ENCODE data around the gene BTBD17. TPM values are rescaled to one million over a fixed set of nuclear protein-coding genes. Genes with fewer than 3 reads are reported as not detected.

Gene BTBD17
- total RNA-seq, 2 donors from 2014 or later = 0.22 TPM; not detected in 1

GRCh38 chr17:74379495-74380085, 17.9 kb upstream of the BTBD17 start:
- H3K9me3 ChIP-seq = no peaks in the 10 kb centered on the region
- intact Hi-C loops (cut with DNase I) = loop anchor here (1.0 kb wide), 1 partner anchor 78 kb away; no protein-coding TSS in a partner anchor
- peak overlapping the region; percentile 51 to 68 for H3K9ac ChIP-seq (ENCODE audit: low read depth in 2 of 2, low read length in 2 of 2)
- no peaks in the 10 kb centered on the region for H3K36me3 ChIP-seq
- TF ChIP-seq, protein P1, sequence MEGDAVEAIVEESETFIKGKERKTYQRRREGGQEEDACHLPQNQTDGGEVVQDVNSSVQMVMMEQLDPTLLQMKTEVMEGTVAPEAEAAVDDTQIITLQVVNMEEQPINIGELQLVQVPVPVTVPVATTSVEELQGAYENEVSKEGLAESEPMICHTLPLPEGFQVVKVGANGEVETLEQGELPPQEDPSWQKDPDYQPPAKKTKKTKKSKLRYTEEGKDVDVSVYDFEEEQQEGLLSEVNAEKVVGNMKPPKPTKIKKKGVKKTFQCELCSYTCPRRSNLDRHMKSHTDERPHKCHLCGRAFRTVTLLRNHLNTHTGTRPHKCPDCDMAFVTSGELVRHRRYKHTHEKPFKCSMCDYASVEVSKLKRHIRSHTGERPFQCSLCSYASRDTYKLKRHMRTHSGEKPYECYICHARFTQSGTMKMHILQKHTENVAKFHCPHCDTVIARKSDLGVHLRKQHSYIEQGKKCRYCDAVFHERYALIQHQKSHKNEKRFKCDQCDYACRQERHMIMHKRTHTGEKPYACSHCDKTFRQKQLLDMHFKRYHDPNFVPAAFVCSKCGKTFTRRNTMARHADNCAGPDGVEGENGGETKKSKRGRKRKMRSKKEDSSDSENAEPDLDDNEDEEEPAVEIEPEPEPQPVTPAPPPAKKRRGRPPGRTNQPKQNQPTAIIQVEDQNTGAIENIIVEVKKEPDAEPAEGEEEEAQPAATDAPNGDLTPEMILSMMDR (IDR thresholded peaks at IDR 0.05) = peak; percentile 91
- H3K27me3 ChIP-seq = no peaks in the 10 kb centered on the region
- peak overlapping the region; percentile 88 for H3K27ac ChIP-seq
- H3K4me3 ChIP-seq = no peak overlapping the region
- peak; percentile 97 for DNase-seq
- peaks cover 23% of the 10 kb centered on the region for H3K4me1 ChIP-seq

- H3K9me3 ChIP-seq = no peaks in the 10 kb centered on the region
- intact Hi-C loops (cut with DNase I) = loop anchor here (5.0 kb wide), 1 partner anchor 227 kb away; no protein-coding TSS in a partner anchor
- no peak overlapping the region for H3K4me3 ChIP-seq
- DNase-seq = no peak
- H3K27me3 ChIP-seq = no peaks in the 10 kb centered on the region
- TF ChIP-seq, protein P1 (IDR thresholded peaks at IDR 0.05) = no peak
- H3K27ac ChIP-seq = no peak overlapping the region
- peaks cover 11% of the 10 kb centered on the region for H3K4me1 ChIP-seq
- H3K9ac ChIP-seq (ENCODE audit: low read depth in 2 of 2, low read length in 2 of 2) = no peak overlapping the region
- H3K36me3 ChIP-seq = no peaks in the 10 kb centered on the region
Measured at GRCh38 chr17:74374858-74375257, 13.2 kb upstream of the BTBD17 start.

DNA sequence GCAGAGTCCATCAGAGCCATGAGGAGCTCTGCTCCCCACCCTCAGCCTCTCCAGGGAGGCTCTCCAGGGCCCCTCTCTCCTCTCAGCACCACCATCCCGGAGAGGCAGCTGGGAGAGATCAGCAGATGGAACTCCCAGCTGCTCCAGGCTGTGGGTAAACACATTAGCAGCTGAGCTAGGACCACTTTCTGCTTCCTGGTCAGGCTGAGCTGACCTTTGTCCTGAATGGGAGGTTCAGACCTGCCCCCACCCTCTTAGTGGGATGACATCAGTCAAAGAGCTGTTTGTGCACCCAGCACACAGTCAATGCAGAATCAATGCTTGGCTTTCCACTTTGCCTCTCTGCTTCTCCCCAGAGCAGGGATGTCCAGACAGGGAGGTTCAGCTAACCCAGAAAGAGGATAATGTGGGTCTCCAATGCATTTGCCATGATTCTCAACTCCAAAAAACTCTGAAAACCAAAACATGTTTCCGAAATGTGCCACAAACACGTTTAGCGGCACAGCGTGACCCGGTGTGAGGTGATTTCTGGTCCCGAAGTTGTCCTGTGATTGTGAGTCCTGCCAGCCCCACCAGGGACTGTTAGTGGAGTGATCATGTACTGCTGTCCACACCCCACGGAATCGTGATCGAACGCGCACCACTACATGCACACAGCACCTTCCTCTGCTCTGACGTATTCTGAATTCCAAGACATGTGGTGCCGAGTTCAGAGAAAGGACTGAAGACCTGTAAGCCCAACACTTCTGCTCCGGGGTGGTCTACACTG, 12.4 kb upstream of the BTBD17 start:
- peaks cover 4% of the 10 kb centered on the region for H3K4me1 ChIP-seq
- intact Hi-C loops (cut with DNase I) = loop anchor here (5.0 kb wide), 1 partner anchor 228 kb away; no protein-coding TSS in a partner anchor
- H3K9me3 ChIP-seq = no peaks in the 10 kb centered on the region
- DNase-seq = peak; percentile 77
- peak overlapping the region in 1 of 2 donors; percentile 26 for H3K9ac ChIP-seq (ENCODE audit: low read depth in 2 of 2, low read length in 2 of 2)
- peak overlapping the region; percentile 35 for H3K27ac ChIP-seq
- TF ChIP-seq, protein P1 (IDR thresholded peaks at IDR 0.05) = no peak
- no peak overlapping the region for H3K4me3 ChIP-seq
- H3K27me3 ChIP-seq = no peaks in the 10 kb centered on the region
- no peaks in the 10 kb centered on the region for H3K36me3 ChIP-seq

GRCh38 chr17:74372426-74372825, 10.8 kb upstream of the BTBD17 start:
- TF ChIP-seq, protein P1 (IDR thresholded peaks at IDR 0.05) = no peak
- H3K9ac ChIP-seq (ENCODE audit: low read depth in 2 of 2, low read length in 2 of 2) = no peak overlapping the region
- no peaks in the 10 kb centered on the region for H3K27me3 ChIP-seq
- no peaks in the 10 kb centered on the region for H3K36me3 ChIP-seq
- H3K4me3 ChIP-seq = no peak overlapping the region
- no peaks in the 10 kb centered on the region for H3K9me3 ChIP-seq
- peaks cover 4% of the 10 kb centered on the region for H3K4me1 ChIP-seq
- H3K27ac ChIP-seq = no peak overlapping the region
- intact Hi-C loops (cut with DNase I) = loop anchor here (5.0 kb wide), 1 partner anchor 230 kb away; no protein-coding TSS in a partner anchor
- DNase-seq = no peak

DNA sequence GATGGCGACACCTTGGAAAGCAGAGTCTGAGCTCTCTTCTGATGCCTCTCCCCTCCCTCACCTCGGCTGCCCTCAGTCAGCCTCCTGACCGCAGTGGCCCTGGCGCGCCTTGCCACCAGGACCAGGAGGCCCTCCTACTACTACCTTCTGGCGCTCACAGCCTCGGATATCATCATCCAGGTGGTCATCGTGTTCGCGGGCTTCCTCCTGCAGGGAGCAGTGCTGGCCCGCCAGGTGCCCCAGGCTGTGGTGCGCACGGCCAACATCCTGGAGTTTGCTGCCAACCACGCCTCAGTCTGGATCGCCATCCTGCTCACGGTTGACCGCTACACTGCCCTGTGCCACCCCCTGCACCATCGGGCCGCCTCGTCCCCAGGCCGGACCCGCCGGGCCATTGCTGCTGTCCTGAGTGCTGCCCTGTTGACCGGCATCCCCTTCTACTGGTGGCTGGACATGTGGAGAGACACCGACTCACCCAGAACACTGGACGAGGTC, 10.0 kb upstream of the BTBD17 start:
- DNase-seq = no peak
- H3K9me3 ChIP-seq = no peaks in the 10 kb centered on the region
- peaks cover 4% of the 10 kb centered on the region for H3K4me1 ChIP-seq
- TF ChIP-seq, protein P1 (IDR thresholded peaks at IDR 0.05) = no peak
- no peaks in the 10 kb centered on the region for H3K36me3 ChIP-seq
- no peak overlapping the region for H3K9ac ChIP-seq (ENCODE audit: low read depth in 2 of 2, low read length in 2 of 2)
- no peak overlapping the region for H3K4me3 ChIP-seq
- no peaks in the 10 kb centered on the region for H3K27me3 ChIP-seq
- H3K27ac ChIP-seq = no peak overlapping the region
- intact Hi-C loops (cut with DNase I) = loop anchor here (5.0 kb wide), 1 partner anchor 231 kb away; no protein-coding TSS in a partner anchor

All from colonic mucosa (tissue), 4 donors.